ENCODE results near the gene RNF227.

RNF227 gene

GRCh38 chr17:7886227-7887037 lies 29.7 kb downstream of the RNF227 start:
- Mint-ChIP-seq H3K4me1 (peaks cover 13% of the 10 kb centered on the region), H3K4me3 (no peak overlapping the region), H3K27me3 (no peaks in the 10 kb centered on the region), H3K9me3 (no peaks in the 10 kb centered on the region), H3K27ac (no peak overlapping the region)
- ATAC-seq (peak; percentile 42), DNase-seq (peak; percentile 57 to 61)

- peak; percentile 67 to 72 for DNase-seq
- peak; percentile 42 for ATAC-seq
- peak overlapping the region in 1 of 2 donors; percentile 65 for H3K27ac Mint-ChIP-seq
- peak overlapping the region in 1 of 2 donors; percentile 52 for H3K4me3 Mint-ChIP-seq
- H3K4me1 Mint-ChIP-seq = peaks cover 12% of the 10 kb centered on the region
- H3K9me3 Mint-ChIP-seq = no peaks in the 10 kb centered on the region
- no peaks in the 10 kb centered on the region for H3K27me3 Mint-ChIP-seq
These were observed 30.5 kb downstream of the RNF227 start for GRCh38 chr17:7885367-7886226.

GRCh38 chr17:7884581-7885366 lies 31.3 kb downstream of the RNF227 start:
- ATAC-seq = no peak
- Mint-ChIP-seq H3K9me3 (no peaks in the 10 kb centered on the region), H3K27ac (peak overlapping the region; percentile 88 to 92), H3K4me3 (peak overlapping the region; percentile 72 to 75), H3K4me1 (peaks cover 7% of the 10 kb centered on the region), H3K27me3 (no peaks in the 10 kb centered on the region)
- DNase-seq = peak; percentile 32 to 36

- ATAC-seq = no peak
- peak; percentile 25 to 38 for DNase-seq
- Mint-ChIP-seq H3K9me3 (no peaks in the 10 kb centered on the region), H3K4me1 (peaks cover 7% of the 10 kb centered on the region), H3K27ac (peak overlapping the region; percentile 68 to 77), H3K27me3 (no peaks in the 10 kb centered on the region), H3K4me3 (peak overlapping the region in 1 of 2 donors; percentile 47)
These were observed 32.2 kb downstream of the RNF227 start for GRCh38 chr17:7883781-7884386.

- ATAC-seq = no peak
- Mint-ChIP-seq H3K4me3 (no peak overlapping the region), H3K27ac (no peak overlapping the region), H3K27me3 (no peaks in the 10 kb centered on the region), H3K4me1 (peaks cover 7% of the 10 kb centered on the region), H3K9me3 (no peaks in the 10 kb centered on the region)
- DNase-seq = no peak
These were observed 33.5 kb downstream of the RNF227 start for GRCh38 chr17:7882629-7883028.

- Mint-ChIP-seq H3K9me3 (no peaks in the 10 kb centered on the region), H3K27me3 (no peaks in the 10 kb centered on the region), H3K4me3 (no peak overlapping the region), H3K4me1 (peaks cover 7% of the 10 kb centered on the region), H3K27ac (no peak overlapping the region)
- DNase-seq = no peak
- ATAC-seq = no peak
These were observed 34.0 kb downstream of the RNF227 start for GRCh38 chr17:7882068-7882467.

GRCh38 chr17:7881276-7882054 lies 34.6 kb downstream of the RNF227 start:
- DNase-seq = no peak
- H3K27ac Mint-ChIP-seq = no peak overlapping the region
- no peak overlapping the region for H3K4me3 Mint-ChIP-seq
- H3K9me3 Mint-ChIP-seq = no peaks in the 10 kb centered on the region
- ATAC-seq = no peak
- peaks cover 6% of the 10 kb centered on the region for H3K4me1 Mint-ChIP-seq
- no peaks in the 10 kb centered on the region for H3K27me3 Mint-ChIP-seq

GRCh38 chr17:7880076-7880868 lies 35.8 kb downstream of the RNF227 start:
- ATAC-seq = no peak

GRCh38 chr17:7878234-7878633 lies 37.9 kb downstream of the RNF227 start:
- Mint-ChIP-seq H3K27me3 (no peaks in the 10 kb centered on the region), H3K4me1 (no peaks in the 10 kb centered on the region), H3K27ac (no peak overlapping the region), H3K4me3 (no peak overlapping the region), H3K9me3 (no peaks in the 10 kb centered on the region)
- ATAC-seq (no peak), DNase-seq (no peak)

More at GRCh38 chr17:7880076-7880868, 35.8 kb downstream of the RNF227 start:
- H3K27ac Mint-ChIP-seq = no peak overlapping the region
- no peak for DNase-seq
- H3K4me1 Mint-ChIP-seq = no peaks in the 10 kb centered on the region
- no peaks in the 10 kb centered on the region for H3K9me3 Mint-ChIP-seq
- H3K4me3 Mint-ChIP-seq = no peak overlapping the region
- H3K27me3 Mint-ChIP-seq = no peaks in the 10 kb centered on the region

- Mint-ChIP-seq H3K4me3 (no peak overlapping the region), H3K4me1 (no peaks in the 10 kb centered on the region), H3K9me3 (no peaks in the 10 kb centered on the region), H3K27me3 (no peaks in the 10 kb centered on the region), H3K27ac (no peak overlapping the region)
- ATAC-seq (no peak), DNase-seq (no peak)
These were observed 40.2 kb downstream of the RNF227 start for GRCh38 chr17:7875804-7876370.

GRCh38 chr17:7873051-7873450 lies 43.0 kb downstream of the RNF227 start:
- H3K27ac Mint-ChIP-seq = peak overlapping the region in 1 of 2 donors; percentile 62
- no peaks in the 10 kb centered on the region for H3K9me3 Mint-ChIP-seq
- no peak overlapping the region for H3K4me3 Mint-ChIP-seq
- H3K27me3 Mint-ChIP-seq = no peaks in the 10 kb centered on the region
- H3K4me1 Mint-ChIP-seq = peaks cover 10% of the 10 kb centered on the region
- DNase-seq (no peak), ATAC-seq (no peak)

GRCh38 chr17:7867881-7868329 lies 48.2 kb downstream of the RNF227 start:
- Mint-ChIP-seq H3K27ac (peak overlapping the region in 1 of 2 donors; percentile 59), H3K27me3 (no peaks in the 10 kb centered on the region), H3K4me1 (peaks cover 29% of the 10 kb centered on the region), H3K4me3 (peak overlapping the region; percentile 12 to 41), H3K9me3 (peaks cover 0 to 4% of the 10 kb centered on the region in 2 donors)
- DNase-seq (no peak), ATAC-seq (peak; percentile 53)

GRCh38 chr17:7864995-7865650 lies 51.0 kb downstream of the RNF227 start:
- H3K4me1 Mint-ChIP-seq = peaks cover 41% of the 10 kb centered on the region
- H3K4me3 Mint-ChIP-seq = no peak overlapping the region
- no peaks in the 10 kb centered on the region for H3K27me3 Mint-ChIP-seq
- ATAC-seq (peak; percentile 69), DNase-seq (no peak)
- peaks cover 0 to 4% of the 10 kb centered on the region in 2 donors for H3K9me3 Mint-ChIP-seq
- H3K27ac Mint-ChIP-seq = no peak overlapping the region

All from stimulated activated naive CD8-positive, alpha-beta T cell treated with anti-CD3 and anti-CD28 coated beads, Interleukin-15, amount 100 ng/mL, for 72 hours (primary cell).